GM23338 (cell line): ENCODE results near the gene ARHGEF37.
"Not testable (repeated sequence)": the region's sequence is repeated elsewhere in the genome, so short reads cannot be mapped to it uniquely, and the experiment has no call there.

ENCODE experiments used
- EZH2 ChIP-seq: fragments of 200-600 bp; sonication (generic); IDR thresholded peaks from one replicate; pipeline ENCODE4 v1.8.0; 2017; ENCODE audit warnings: antibody characterized with exemption, mild to moderate bottlenecking, low read depth; ENCODE audit not compliant: unreplicated experiment
- EZH2phosphoT487 ChIP-seq: fragments of 200-600 bp; sonication (generic); IDR thresholded peaks from one replicate; pipeline ENCODE4 v1.8.1; 2018; ENCODE audit warnings: antibody characterized with exemption; ENCODE audit not compliant: unreplicated experiment
- JUNB ChIP-seq: IDR thresholded peaks from one replicate; pipeline ENCODE4 v1.6.1; 2016; ENCODE audit warnings: antibody characterized with exemption; ENCODE audit not compliant: unreplicated experiment
- POLR2AphosphoS5 ChIP-seq: IDR thresholded peaks from 2 replicates; pipeline ENCODE4 v1.6.1; 2016; ENCODE audit warnings: antibody characterized with exemption, low read depth
- TF ChIP-seq, protein P1 (sequence below), 2 experiments: fragments of 200-600 bp in 1 of 2; sonication (generic) in 1 of 2; conservative IDR thresholded peaks; 2 replicates each; pipeline versions ENCODE4 v1.5.1 to v1.6.1; 2016 to 2017; ENCODE audit warnings: antibody characterized with exemption in 2 of 2, low read depth in 2 of 2, mild to moderate bottlenecking in 2 of 2, moderate library complexity in 1 of 2

DNA sequence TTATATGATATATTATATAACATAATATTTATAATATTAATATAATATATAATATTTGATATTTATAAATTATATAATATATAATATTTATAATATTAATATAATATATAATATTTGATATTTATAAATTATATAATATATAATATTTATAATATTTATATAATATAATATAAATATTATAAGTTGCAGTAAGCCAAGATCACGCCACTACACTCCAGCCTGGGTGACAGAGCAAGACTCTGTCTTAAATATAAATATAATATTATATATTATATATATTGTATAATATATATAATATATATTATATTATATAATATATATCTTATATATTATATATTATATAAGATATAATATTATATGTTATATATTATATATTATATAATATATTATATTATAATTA lies 68.4 kb downstream of the ARHGEF37 start:
- not testable (repeated sequence) for TF ChIP-seq EZH2, EZH2phosphoT487, JUNB, POLR2AphosphoS5
- TF ChIP-seq, protein P1, sequence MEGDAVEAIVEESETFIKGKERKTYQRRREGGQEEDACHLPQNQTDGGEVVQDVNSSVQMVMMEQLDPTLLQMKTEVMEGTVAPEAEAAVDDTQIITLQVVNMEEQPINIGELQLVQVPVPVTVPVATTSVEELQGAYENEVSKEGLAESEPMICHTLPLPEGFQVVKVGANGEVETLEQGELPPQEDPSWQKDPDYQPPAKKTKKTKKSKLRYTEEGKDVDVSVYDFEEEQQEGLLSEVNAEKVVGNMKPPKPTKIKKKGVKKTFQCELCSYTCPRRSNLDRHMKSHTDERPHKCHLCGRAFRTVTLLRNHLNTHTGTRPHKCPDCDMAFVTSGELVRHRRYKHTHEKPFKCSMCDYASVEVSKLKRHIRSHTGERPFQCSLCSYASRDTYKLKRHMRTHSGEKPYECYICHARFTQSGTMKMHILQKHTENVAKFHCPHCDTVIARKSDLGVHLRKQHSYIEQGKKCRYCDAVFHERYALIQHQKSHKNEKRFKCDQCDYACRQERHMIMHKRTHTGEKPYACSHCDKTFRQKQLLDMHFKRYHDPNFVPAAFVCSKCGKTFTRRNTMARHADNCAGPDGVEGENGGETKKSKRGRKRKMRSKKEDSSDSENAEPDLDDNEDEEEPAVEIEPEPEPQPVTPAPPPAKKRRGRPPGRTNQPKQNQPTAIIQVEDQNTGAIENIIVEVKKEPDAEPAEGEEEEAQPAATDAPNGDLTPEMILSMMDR (conservative IDR thresholded peaks at IDR 0.05; ENCODE audit: low read depth in 2 of 2) = not testable (repeated sequence)
